GM12878 (cell line): ENCODE data around the gene TMEM41B. TPM values are rescaled to one million over a fixed set of nuclear protein-coding genes. Genes with fewer than 3 reads are reported as not detected.

Experiments used
- ATAC-seq: fragments of 200-7000 bp; cut with Tn5 transposase; 3 replicates; pipeline ENCODE4 v1.9.1; 2020; ENCODE audit warnings: mild to moderate bottlenecking, moderate library complexity
- BruUV-seq: library from RNA; stranded (reverse); fragments of 400-500 nt; replicated peaks from 2 replicates; lab custom pipeline; 2021; lab: Mats Ljungman, UMichigan
- CTCF ChIA-PET: fragments of 300-600 bp; sonication (Branson Sonifier 250); formaldehyde crosslinking; extraction: SDS; loops from one replicate; lab custom pipeline; 2021; ENCODE audit warnings: inconsistent platforms; lab: Yijun Ruan, JAX
- POLR2A ChIA-PET: fragments of 350-600 bp; formaldehyde crosslinking; extraction: SDS; loops from one replicate; lab custom pipeline; 2021; ENCODE audit warnings: inconsistent platforms; lab: Charles Lee
- RAD21 ChIA-PET: fragments of 300-600 bp; sonication (Branson Sonifier 250); formaldehyde crosslinking; loops from one replicate; lab custom pipeline; 2023; ENCODE audit warnings: antibody characterized with exemption; ENCODE audit not compliant: unreplicated experiment; lab: Charles Lee
- SMC1A ChIA-PET: fragments of 300-600 bp; sonication (Branson Sonifier 250); formaldehyde crosslinking; loops from one replicate; lab custom pipeline; 2023; ENCODE audit not compliant: unreplicated experiment, uncharacterized antibody; lab: Charles Lee
- DNase-seq: peaks from one replicate; pipeline ENCODE4 v3.0.0-alpha.2; 2011; ENCODE audit warnings: low read depth, low spot score
- FAIRE-seq: peaks from 3 replicates; lab custom pipeline; 2011; peaks lifted over from hg19 to GRCh38; lab: Jason Lieb, UNC
- H2AFZ ChIP-seq: 2 replicates; pipeline ENCODE4 v1.6.0; 2011; ENCODE audit warnings: low read depth, low read length, control low read depth; ENCODE audit not compliant: control insufficient read depth
- H3K27ac ChIP-seq: 2 replicates; pipeline ENCODE4 v1.5.1; 2011; ENCODE audit warnings: control low read depth; ENCODE audit not compliant: control insufficient read depth, insufficient read depth
- H3K27me3 ChIP-seq, 2 experiments: replicated peaks in 1 of 2; 2 replicates each; pipeline versions ENCODE4 v1.6.0 to v1.6.1; 2011; ENCODE audit warnings: low read length in 1 of 2; ENCODE audit not compliant: control insufficient read depth in 2 of 2, insufficient read depth in 2 of 2
- H3K36me3 ChIP-seq, 2 experiments: 2 replicates each; pipeline ENCODE4 v1.5.1; 2011; ENCODE audit warnings: low read length in 1 of 2; ENCODE audit not compliant: control insufficient read depth in 2 of 2, insufficient read depth in 2 of 2
- H3K4me1 ChIP-seq: 2 replicates; pipeline ENCODE4 v1.6.1; 2011; ENCODE audit warnings: mild to moderate bottlenecking, low read length, moderate library complexity, mixed read lengths; ENCODE audit not compliant: control insufficient read depth, insufficient read depth
- H3K4me2 ChIP-seq: 2 replicates; pipeline ENCODE4 v1.6.0; 2011; ENCODE audit warnings: control low read depth; ENCODE audit not compliant: control insufficient read depth, insufficient read depth
- H3K4me3 ChIP-seq: fragments of 200-600 bp; sonication (generic); 2 replicates; pipeline ENCODE4 v1.5.1; 2016
- H3K79me2 ChIP-seq: 2 replicates; pipeline ENCODE4 v1.6.0; 2011; ENCODE audit warnings: low read length; ENCODE audit not compliant: control insufficient read depth, insufficient read depth
- H3K9ac ChIP-seq: 2 replicates; pipeline ENCODE4 v1.8.0; 2011; ENCODE audit warnings: low read length, control low read depth, mixed read lengths; ENCODE audit not compliant: control insufficient read depth, insufficient read depth
- H3K9me3 ChIP-seq: replicated peaks from 3 replicates; pipeline ENCODE4 v1.5.1; 2011; ENCODE audit warnings: mild to moderate bottlenecking, low read length; ENCODE audit not compliant: control insufficient read depth, insufficient read depth
- H4K20me1 ChIP-seq: 2 replicates; pipeline ENCODE4 v1.6.0; 2011; ENCODE audit not compliant: control insufficient read depth, insufficient read depth
- BHLHE40 ChIP-seq, 2 experiments: fragments of 450-650 bp in 1 of 2; IDR thresholded peaks; 2 replicates each; pipeline ENCODE4 v1.6.1; 2011 to 2017; ENCODE audit warnings: low read depth in 2 of 2, borderline replicate concordance in 1 of 2, improper control_type of control experiment in 1 of 2, low read length in 1 of 2, mild to moderate bottlenecking in 1 of 2
- ZNF384 ChIP-seq: IDR thresholded peaks from 2 replicates; pipeline ENCODE4 v1.6.1; 2012; ENCODE audit warnings: low read depth, mild to moderate bottlenecking, low read length, improper control_type of control experiment, borderline replicate concordance
- WGBS: methylation state at CpG from one replicate; pipeline ENCODE4 v1.1.6; 2016; ENCODE audit warnings: low lambda C conversion rate; ENCODE audit not compliant: insufficient replicate concordance, insufficient coverage; ENCODE audit errors: missing lambda C conversion rate; 5-methylcytosine and 5-hydroxymethylcytosine counted together
- in situ Hi-C: fragments of 300-500 bp; cut with MboI; formaldehyde crosslinking; loops from 9 replicates; pipeline ENCODE4 v1.14.3; 2018; ENCODE audit warnings: mixed read lengths
- intact Hi-C: fragments of 100-400 bp; cut with micrococcal nuclease; formaldehyde crosslinking; loops from one replicate; pipeline ENCODE4 v1.14.2; 2022; ENCODE audit not compliant: unreplicated experiment
- polyA plus RNA-seq, 11 experiments: library from polyadenylated mRNA; depleted of rRNA in 4 of 11; unstranded in 6 of 11; stranded (reverse) in 5 of 11; fragments of >200 nt; fragmentation: Nextera tagmentation in 4 of 11; fragmentation: Illumina TruSeq in 1 of 11; extraction: Ambion mirVana in 4 of 11; extraction: Trizol in 1 of 11; gene quantifications; 1 replicate in 1 of 11; 2 replicates in 10 of 11; pipeline versions ENCODE4 v1.2.1 to v1.2.3, GENCODE V29; 2011 to 2016; ENCODE audit warnings: inconsistent platforms in 2 of 11, missing spikeins in 2 of 11, low read depth in 1 of 11
- total RNA-seq, 4 experiments: library from RNA; depleted of rRNA in 3 of 4; stranded (reverse); fragments of >200 nt in 3 of 4; fragmentation: Illumina TruSeq in 1 of 4; extraction: Trizol in 1 of 4; gene quantifications; 2 replicates each; pipeline versions ENCODE4 v1.2.1 to v1.2.3, GENCODE V29; 2013 to 2021
- TF ChIP-seq, protein P1 (sequence below): fragments of 450-650 bp; IDR thresholded peaks from 2 replicates; pipeline ENCODE4 v1.6.1; 2016; ENCODE audit warnings: mild to moderate bottlenecking, moderate library complexity, borderline replicate concordance
- TF ChIP-seq, protein P2 (sequence below): fragments of 150-350 bp; IDR thresholded peaks from 2 replicates; pipeline ENCODE4 v1.6.1; 2014; ENCODE audit warnings: mild to moderate bottlenecking, low read depth, low read length

The TMEM41B gene
- total and polyA plus RNA-seq, 10 of the 15 experiments (the other 5 are each of a cell fraction or from before 2014, with no cell fraction given), result 8.0 to 31.0 (median 20.5) TPM

DNA sequence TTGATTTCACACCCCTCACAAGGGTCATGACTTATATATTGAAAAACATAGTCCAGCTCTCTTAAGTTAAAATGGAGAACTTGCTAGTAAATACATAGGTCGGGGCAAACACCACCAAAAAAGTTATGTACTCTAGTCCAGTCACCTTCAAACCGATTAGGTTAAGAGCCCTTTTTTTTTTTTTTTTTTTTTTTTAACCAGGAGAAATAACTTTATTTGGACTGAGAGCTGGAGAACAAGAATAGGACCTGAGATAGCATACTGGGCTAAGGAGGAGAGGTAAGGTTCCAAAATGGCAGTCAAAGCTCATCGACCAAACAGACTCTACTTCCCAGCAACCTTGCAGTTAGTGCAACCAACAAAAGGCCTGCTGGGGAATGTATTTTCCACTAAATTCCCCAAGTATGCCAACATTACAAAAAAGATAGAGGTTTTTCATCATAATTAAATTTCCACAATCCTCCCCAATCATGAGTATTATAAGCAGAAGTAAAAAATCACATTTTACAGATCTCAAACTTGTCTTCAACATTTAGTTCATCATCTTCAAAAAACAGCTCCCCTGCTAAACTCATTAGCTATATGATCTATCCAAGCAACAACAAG, 3.8 kb downstream of the TMEM41B start:
- no peaks in the 10 kb centered on the region for H3K36me3 ChIP-seq
- in situ Hi-C loops (no loop called here), intact Hi-C loops (loop anchor here (5.0 kb wide), 2 partner anchors 77 to 103 kb away; no protein-coding TSS in a partner anchor)
- FAIRE-seq, result no peak
- H3K9me3 ChIP-seq, result no peaks in the 10 kb centered on the region
- peaks cover 3% of the 10 kb centered on the region; the same call in 1 of the 2 replicates for H3K4me1 ChIP-seq
- no peaks in the 10 kb centered on the region for H4K20me1 ChIP-seq
- H3K27me3 ChIP-seq, result no peaks in the 10 kb centered on the region
- WGBS, result 77% methylated on average over 3 of the region's 3 CpGs
- BruUV-seq, result no TSS peak
- no peak overlapping the region for H3K4me3 ChIP-seq
- no peak overlapping the region for H3K9ac ChIP-seq
- TF ChIP-seq BHLHE40 (IDR thresholded peaks at IDR 0.05; ENCODE audit: borderline replicate concordance in 1 of 2, low read depth in 2 of 2, low read length in 1 of 2), result no peak
- TF ChIP-seq ZNF384, result peak; percentile 61
- TF ChIP-seq, protein P1, sequence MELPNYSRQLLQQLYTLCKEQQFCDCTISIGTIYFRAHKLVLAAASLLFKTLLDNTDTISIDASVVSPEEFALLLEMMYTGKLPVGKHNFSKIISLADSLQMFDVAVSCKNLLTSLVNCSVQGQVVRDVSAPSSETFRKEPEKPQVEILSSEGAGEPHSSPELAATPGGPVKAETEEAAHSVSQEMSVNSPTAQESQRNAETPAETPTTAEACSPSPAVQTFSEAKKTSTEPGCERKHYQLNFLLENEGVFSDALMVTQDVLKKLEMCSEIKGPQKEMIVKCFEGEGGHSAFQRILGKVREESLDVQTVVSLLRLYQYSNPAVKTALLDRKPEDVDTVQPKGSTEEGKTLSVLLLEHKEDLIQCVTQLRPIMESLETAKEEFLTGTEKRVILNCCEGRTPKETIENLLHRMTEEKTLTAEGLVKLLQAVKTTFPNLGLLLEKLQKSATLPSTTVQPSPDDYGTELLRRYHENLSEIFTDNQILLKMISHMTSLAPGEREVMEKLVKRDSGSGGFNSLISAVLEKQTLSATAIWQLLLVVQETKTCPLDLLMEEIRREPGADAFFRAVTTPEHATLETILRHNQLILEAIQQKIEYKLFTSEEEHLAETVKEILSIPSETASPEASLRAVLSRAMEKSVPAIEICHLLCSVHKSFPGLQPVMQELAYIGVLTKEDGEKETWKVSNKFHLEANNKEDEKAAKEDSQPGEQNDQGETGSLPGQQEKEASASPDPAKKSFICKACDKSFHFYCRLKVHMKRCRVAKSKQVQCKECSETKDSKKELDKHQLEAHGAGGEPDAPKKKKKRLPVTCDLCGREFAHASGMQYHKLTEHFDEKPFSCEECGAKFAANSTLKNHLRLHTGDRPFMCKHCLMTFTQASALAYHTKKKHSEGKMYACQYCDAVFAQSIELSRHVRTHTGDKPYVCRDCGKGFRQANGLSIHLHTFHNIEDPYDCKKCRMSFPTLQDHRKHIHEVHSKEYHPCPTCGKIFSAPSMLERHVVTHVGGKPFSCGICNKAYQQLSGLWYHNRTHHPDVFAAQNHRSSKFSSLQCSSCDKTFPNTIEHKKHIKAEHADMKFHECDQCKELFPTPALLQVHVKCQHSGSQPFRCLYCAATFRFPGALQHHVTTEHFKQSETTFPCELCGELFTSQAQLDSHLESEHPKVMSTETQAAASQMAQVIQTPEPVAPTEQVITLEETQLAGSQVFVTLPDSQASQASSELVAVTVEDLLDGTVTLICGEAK, result peak; percentile 75
- TF ChIP-seq, protein P2, sequence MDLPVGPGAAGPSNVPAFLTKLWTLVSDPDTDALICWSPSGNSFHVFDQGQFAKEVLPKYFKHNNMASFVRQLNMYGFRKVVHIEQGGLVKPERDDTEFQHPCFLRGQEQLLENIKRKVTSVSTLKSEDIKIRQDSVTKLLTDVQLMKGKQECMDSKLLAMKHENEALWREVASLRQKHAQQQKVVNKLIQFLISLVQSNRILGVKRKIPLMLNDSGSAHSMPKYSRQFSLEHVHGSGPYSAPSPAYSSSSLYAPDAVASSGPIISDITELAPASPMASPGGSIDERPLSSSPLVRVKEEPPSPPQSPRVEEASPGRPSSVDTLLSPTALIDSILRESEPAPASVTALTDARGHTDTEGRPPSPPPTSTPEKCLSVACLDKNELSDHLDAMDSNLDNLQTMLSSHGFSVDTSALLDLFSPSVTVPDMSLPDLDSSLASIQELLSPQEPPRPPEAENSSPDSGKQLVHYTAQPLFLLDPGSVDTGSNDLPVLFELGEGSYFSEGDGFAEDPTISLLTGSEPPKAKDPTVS, result no peak
- RAD21 ChIA-PET, result interaction anchor here (0.6 to 1.3 kb wide), 6 partner anchors 28 to 196 kb away, joined by 3 to 4 read pairs (median 4); no protein-coding TSS in a partner anchor
- CTCF ChIA-PET, result interaction anchor here (0.9 to 1.6 kb wide), 5 partner anchors 11 to 145 kb away, joined by 3 to 8 read pairs (median 4); no protein-coding TSS in a partner anchor
- no peak overlapping the region for H2AFZ ChIP-seq
- SMC1A ChIA-PET, result interaction anchor here (0.6 to 4.0 kb wide), 11 partner anchors 8 to 196 kb away, joined by 3 to 25 read pairs (median 4); no protein-coding TSS in a partner anchor
- ATAC-seq, result no peak
- no peak for DNase-seq
- H3K79me2 ChIP-seq, result peaks cover 35% of the 10 kb centered on the region
- no peak overlapping the region for H3K27ac ChIP-seq
- 0 out of 2 replicates have a peak overlapping the region, but pooled peaks have one; percentile 14 for H3K4me2 ChIP-seq
- POLR2A ChIA-PET, result interaction anchor here (0.6 to 4.1 kb wide), 8 partner anchors 9 to 1324 kb away, joined by 3 to 18 read pairs (median 3); partner anchors contain the start of gene ZNF143
